HG02884 (cell line): ENCODE measurements around the gene STAMBP.
"Not testable (repeated sequence)": the region's sequence is repeated elsewhere in the genome, so short reads cannot be mapped to it uniquely, and the experiment has no call there.

Experiments
- ATAC-seq: cut with Tn5 transposase; IDR thresholded peaks from one replicate; pipeline ENCODE4 v1.9.1; 2021; ENCODE audit warnings: mild to moderate bottlenecking, moderate library complexity; ENCODE audit not compliant: unreplicated experiment

The STAMBP gene

DNA sequence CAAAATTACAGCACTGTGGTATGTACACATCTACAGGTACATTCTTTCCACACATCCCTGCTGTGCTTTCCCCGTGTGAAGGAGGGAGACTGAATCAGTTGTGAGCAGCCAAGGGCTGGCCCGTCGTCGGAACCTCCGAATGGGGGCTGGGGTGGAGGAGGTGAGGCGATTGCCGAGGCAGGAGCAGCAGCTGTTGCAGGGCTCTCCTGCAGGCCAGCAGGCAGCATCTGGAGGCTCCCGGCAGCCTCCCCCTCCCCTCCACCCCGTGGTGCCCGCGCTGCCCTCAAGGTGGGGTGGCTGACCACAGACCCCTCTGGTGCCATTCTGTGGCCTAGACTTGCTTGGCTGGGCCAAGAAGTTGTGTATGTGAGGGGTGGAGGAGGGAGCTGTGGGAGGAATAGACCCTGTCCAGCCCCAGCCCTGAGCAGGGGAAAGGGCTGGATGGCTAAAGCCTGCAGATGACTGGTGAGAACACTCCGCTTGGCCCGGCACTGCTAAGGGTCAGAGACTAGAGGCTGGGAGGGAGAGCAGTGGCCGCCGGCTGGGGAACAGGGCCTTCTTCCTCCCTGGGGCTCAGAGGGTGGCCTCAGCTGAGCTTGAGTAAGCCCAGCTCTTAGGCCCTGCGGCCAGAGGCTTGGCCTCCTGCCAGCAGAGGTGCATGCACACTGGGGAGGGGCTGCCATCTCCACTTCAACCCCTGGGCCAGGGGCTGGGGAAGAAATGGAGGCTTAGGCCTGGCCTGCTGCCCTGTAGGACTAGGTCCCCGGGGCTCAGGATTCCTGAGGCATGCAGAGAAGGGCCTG, 7.6 kb downstream of the STAMBP start:
- no peak for ATAC-seq

DNA sequence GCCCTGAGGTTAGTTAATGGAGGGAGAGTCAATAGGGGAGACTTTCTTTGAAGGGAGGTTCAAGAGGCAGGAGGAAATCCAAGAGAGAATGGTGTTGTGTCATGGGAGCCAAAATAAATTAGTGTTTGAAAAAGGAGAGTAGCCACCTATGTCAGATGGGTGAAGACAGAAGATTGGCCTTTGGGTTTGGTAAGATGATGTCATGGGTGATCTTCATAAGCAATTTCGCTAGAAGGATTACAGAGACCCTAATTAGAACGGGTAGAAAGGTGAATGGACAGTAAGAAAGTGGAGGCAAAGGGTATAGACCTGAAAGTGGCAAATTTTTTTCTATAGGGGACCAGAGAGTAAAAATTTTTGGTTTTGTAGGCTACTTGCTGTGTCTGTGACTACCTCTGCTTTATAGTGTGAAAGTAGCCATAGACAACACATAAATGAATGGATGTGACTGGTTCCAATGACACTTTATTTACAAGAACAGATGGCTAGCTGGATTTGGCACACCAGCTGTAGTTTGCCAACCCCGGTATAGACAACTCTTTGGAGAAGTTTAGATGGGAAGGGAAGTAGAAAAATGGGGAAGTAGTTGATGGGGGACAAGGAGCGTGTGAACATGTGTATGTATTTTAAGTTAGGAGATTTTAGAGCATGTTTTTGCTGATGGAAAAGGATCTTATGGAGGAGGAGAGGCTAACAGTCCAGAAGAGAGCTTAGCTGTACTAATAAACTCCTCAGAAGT, 9.3 kb downstream of the STAMBP start:
- no peak for ATAC-seq

DNA sequence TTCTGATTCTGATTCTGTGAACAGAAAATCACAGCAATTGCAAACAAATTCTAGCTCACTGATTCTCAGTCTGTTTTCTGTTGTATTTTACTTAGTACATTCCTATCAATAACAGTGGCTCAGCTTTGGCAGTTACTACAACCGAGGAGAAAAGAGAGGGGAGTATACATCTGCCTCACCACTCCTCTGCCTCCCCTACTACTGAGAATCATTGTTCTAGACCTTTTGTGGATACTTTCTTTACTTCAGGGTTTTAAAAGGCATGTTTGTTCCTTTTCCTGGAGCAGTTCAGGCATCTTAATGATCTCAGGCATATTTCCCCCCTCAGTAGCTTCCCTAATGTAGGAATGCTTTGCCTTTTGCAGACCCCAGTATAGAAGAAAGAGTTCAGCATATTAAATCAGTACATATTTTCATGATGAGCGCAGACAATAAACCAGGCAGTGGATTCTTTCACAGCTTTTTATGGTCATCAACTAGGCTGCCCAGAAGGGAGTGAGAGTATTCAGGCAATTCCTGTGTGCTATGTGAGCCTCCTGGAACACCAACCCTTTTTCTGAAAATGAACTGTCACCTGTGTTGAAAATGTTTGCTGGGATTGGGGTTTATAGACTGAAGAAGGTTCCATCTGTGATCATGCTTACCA, 10.3 kb downstream of the STAMBP start:
- ATAC-seq, result no peak

DNA sequence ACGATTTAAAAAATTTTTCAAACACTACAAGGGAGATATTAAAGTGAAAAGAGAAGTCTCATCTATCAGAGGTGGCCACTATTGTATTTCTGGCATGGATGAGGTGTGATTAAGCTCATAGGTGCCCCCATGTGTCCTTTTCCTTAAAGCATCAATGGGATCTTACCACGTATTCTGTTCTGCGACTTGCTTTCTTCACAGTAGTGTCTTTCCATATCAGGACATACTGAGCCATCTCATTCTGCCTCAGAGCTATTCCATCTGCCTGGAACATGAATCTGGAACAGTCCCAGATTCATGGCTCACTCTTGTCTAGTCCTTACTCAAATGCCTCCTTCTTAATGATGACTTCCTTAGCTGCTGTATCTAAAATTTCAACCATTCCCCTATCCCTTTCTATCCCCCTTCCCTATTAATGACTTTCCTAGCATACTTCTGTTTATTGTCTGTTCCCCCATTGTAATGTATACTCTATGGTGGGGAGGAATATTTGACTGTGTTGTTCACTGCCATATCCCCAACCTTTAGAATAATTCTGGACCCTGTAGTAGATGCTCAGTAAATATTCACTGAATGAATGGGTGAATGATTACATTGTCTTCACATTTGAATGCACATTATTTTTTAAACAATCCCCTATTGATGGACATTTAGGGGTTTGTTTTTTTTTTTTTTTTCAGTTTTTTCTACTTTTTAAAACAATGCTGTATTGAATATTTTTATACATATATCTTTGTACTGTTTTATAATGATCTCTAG, 11.1 kb downstream of the STAMBP start:
- no peak for ATAC-seq

DNA sequence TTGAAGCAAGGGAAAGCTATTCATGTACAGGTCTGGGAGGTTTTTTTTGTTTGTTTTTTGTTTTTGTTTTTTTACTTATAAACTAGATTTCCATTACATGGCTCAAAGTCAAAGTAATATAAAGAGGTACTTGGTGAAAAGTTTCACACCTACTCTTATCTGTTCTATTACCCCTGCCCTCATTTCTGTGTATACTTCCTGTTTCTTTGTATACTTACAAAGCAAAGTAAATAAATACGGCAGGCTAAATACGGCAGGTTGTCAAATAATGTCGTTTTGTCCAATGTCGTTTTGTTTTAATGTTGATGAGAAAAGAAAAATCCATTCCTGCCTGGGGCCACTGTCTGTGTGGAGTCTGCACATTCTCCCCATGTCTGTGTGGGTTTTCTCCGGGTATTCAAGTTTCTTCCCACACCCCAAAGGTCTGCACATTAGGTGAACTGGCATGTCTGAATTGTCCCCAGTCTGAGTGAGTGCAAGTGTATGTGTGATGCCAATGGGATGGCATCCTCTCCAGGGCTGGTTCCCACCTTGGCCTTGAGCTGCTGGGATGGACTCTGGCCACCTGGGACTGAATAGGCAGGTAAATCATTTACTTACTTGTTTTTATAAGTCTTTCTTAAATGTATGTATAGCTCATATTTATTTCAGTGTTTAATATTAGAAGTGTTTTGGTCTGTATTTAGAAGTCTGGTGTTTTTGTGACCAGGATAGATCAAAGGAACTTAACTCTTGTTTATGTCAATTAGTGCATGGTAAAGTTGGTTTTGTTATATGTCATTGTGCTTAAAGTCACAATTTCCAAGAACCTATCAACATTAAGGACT, 13.4 kb downstream of the STAMBP start:
- ATAC-seq, result no peak

DNA sequence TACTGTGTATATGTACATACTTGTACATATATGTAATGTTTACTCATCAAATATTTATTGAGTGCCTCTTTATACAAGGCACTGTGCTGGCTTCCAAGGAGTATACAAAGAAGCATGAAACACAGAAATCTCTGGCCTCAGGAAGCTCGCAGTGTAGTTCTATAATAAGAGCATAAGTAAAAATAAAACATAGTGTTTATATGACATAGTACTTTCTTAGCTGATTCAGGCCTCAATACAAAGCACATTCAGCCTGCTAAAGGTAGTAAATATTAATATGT, 13.9 kb downstream of the STAMBP start:
- ATAC-seq, result no peak

DNA sequence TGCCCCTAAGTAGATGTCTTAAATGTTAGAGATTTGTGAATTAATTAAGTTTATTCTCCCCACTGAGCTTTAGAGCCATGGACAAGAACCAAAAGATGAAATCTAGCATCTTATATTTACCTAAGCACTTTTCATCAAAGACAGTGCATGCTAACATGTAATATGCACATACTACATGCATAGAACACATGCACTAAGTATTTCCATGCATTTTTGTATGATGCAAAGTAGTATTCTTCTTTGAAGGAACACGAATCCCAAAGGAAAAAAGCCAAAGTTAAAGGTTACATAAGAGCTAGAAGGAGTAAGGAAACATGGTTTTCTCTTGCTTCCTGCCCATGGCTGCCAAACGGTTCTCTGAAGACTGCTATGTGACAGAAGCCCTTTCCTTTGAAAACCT, 15.3 kb downstream of the STAMBP start:
- no peak for ATAC-seq

DNA sequence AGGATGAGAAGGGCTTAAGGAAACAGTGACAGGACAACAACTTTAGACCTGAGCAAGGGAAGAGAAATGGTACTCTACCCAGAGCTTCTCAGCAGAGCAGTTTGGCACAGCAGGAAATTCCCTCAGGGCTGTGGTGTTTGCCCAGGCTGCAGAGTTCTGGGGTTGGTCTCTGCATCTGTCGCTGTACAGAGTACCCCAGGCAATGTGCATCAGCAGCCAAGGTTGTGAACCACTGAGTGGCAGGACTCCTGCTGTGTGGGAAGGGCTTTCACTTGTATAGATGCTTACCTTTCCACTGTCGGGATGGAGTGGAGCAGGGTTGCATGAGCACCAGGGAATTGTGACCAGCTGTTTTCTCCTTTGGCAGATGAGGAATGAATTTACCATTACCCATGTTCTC, 21.2 kb downstream of the STAMBP start:
- no peak for ATAC-seq

DNA sequence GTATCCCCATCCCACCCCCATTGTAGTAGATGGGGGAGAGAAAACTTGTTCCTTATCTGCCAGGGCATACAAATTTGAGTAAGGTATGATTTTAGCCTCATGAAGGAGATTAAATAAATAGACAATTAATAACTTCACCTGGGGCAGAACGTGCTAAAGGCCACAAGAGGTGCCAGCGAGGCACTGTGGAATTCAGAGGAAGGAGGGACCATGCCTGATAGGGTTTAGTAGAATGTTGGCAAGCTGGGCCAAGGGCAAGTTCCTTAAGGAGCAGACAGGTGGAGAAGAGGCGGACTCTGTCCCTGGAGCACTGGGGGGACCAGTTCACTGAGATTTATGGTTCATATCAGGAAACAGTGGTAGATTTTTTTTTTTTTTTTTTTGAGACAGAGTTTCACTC, 22.5 kb downstream of the STAMBP start:
- ATAC-seq, result no peak

DNA sequence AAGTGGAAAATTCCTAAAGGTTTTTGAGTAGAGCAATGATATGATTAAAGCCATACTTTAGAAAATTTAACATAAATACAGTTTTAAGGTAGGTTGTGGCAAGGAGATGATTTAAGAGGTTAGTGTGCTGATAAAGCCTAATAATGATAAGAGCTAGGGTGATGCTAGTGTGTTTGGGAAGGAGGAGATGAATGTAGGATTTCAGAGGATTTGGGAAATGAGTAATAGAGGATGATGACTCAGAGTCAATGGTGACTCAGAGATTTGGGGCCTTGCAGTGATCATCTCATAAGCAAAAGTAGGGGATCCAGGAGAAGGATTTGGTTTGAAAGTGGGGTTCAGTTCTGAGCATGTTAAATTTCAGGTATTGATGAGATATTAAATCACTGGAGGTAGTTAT, 23.3 kb downstream of the STAMBP start:
- no peak for ATAC-seq

DNA sequence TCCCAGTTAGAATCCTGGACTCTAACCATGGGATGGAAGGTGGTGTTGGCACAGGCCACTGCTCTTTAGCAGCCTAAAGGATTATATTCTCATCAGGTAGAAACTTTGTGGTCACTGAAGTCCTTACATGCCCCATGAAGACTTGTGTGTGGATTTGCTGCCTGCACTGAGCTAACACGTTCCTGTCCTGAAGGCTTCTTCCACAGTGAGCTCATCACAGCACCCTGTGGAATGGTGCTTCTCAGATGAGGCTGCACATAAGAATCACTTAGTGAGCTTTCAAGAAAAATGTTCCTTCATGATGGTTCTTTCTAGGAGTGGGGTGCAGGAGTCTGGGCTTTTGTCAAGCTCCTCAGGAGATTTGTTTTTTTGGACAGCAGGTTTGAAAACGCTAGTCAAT, 26.8 kb downstream of the STAMBP start:
- no peak for ATAC-seq

DNA sequence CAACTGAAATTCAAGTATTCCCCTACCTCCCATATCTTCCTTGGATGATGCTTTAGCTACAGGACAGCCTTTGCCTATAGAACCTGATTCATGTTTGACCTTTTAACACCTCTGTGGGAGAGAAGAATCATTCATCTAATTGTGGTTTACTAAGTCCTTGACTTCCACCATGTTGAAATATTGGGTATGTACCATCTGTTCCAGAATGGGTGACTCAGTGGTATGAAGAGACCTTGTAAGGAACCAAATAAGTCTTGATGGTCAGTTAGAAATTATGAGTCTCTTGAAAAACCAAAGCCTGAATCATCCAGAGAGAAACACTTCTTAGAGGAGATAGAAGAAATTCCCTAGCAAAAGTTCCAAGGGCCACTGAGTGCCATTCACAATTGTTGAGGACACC, 27.5 kb downstream of the STAMBP start:
- no peak for ATAC-seq

DNA sequence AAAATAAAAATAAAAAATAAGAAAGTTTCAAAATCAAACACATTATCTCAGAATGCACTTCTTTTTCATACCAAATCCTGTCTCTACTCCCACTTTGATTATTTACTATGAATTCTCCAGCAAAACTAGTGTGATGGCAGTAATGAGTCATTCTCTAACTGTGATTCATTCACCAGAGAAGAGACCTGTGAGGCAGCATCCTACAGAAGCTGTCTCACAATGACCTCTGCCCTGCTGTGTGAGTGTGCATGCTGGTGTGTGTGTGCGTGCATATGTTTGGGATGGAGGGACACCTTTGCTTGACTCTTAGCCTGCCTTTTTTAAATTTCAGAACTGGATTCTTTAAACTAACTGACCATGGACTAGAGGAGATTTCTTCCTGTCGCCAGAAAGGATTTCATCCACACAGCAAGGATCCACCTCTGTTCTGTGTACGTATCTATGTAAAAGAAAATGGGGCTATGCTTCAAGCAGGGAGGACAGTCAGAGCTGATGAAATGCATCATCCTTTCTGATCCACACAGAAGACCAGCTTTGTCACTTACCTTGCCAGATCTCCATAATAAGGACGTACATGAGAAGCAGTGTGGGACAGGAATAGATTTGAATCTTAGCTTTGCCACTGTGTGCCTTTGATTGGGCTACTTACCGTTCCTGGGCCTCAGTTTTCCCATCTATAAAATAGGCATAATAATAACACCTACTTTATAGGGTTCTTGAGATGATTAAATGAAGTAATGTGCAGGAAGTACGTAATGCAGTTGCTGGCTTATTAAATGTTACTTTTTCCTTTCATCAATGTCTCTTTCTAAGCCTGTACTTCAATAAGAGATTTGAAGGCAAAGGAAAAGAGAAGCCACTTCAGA, 31.2 kb downstream of the STAMBP start:
- ATAC-seq, result no peak

DNA sequence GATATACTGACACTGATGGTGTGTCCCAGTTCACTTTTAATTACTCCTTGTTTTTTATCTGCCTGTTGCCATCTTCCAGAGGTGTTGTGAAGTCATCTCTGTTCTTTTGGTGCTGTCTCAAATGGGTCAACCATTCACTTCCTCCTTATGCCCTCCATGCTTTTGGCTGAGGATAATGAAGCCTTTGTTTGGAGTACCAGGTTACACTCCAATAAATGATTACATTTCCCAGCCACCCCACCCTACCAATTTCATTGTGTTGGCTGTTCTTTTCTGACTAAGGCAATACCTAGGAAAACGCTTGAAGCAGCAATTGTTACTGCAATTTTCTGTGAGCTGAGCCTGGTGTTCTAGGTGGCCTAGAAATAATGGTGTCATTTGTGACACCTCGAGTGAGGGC, 34.2 kb downstream of the STAMBP start:
- no peak for ATAC-seq

DNA sequence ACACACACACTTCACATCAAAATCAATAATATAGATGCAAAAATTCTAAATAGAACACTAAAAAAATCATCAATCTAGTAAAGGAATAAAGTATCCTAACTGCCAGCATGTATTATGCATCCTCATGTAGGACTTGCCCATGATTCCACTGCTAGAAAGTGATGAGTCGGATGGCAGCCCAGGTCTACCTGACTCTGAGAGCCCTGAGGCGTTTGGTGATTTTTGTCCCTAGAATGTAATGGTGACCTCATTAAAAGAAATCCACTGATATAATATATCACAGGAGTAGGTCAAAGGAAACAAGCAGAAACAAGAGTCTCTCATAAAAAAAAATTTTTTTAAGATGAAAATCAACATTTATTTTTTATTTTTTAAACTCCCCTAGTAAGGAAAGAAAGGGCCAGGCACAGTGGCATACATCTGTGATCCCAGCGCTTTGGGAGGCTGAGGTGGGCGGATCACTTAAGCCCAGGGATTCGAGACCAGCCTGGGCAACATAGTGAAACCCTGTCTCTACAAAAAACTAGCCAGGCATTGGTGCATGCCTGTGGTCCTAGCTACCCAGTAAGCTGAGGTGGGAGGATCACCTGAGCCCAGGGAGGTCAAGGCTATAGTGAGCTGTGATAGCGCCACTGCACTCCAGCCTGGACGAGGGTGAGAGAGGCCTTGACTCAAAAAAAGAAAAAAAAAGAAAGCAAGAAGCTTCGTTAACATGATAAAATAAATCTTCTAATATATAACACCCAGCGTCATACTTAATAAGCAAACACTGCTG, 39.6 kb downstream of the STAMBP start:
- ATAC-seq, result no peak

DNA sequence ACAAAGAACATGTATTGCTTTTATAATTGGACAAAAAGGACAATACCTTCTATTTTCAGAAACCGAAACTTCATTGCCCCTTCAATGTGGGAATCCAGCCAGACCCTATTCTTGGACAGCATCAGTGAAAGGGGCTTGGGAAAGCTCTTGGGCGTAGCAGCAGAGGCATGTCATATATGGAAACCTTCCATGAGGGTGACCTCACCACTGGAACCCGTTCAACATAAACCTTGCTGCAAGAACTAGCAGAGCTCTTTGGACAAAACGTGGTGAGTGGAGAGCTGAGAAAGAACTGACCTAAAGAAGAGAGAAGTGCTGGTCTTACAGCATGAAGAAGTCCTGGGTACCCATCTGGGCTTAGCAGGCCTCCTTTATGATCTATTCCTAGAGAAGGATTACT, 41.3 kb downstream of the STAMBP start:
- no peak for ATAC-seq

DNA sequence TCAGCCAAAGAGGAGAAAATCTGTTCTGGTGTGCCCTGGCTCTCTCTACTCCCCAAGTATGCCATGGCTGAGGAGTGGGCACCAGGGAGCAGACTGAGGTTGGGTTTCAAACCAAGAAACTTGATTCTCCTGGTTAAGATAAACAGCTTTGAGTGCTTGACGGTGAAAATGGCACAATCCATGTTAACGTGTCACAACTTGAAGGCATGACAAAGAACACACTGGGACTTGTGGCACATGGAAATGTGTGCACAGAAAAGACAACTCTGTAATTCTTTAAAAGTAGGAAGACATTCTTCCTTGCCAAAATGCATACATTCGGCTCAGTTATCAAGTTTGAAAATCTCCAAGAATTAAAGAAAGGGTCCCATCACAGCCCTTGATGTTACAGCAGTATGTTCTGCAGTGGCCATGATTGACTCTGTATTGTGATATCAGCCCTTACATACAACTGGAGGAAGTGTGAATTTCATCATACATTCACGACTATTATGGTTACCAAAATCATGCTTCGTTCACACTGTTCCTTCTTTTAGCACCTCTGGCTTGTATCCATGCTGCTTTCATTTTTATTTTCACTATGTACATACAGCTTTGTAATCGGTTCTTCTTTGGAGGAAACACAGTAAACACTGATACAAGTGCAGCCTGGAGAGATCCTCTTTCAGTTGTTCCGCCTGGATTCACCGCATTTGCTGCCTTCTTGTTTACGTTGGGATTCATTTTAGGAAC, 48.5 kb downstream of the STAMBP start:
- ATAC-seq, result no peak

DNA sequence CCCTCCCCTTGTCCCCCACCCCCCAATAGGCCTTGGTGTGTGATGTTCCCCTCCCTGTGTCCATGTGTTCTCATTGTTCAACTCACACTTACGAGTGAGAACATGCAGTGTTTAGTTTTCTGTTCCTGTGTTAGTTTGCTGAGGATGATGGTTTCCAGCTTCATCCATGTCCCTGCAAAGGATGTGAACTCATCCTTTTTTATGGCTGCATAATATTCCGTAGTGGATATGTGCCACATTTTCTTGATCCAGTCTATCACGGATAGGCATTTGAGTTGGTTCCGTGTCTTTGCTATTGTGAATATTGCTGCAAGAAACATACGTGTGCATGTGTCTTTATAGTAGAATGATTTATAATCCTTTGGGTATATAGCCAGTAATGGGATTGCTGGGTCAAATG, 49.2 kb downstream of the STAMBP start:
- ATAC-seq, result not testable (repeated sequence)
